Thyroid gland (tissue), 4 donors: Measurements from ENCODE around the gene SYNJ2. TPM values are rescaled to one million over a fixed set of nuclear protein-coding genes. Genes with fewer than 3 reads are reported as not detected.

Experiments
- DNase-seq, 2 donors: peaks; one replicate each; pipeline ENCODE4 v3.0.0-alpha.2; 2019
- H3K27ac ChIP-seq, 3 donors: fragments of 200-600 bp; sonication (generic); 1 replicate in 2 of 3; 2 replicates in 1 of 3; pipeline ENCODE4 v1.5.1; 2016 to 2019; ENCODE audit warnings: mild to moderate bottlenecking in 1 of 3, moderate library complexity in 1 of 3
- H3K27me3 ChIP-seq: fragments of 200-600 bp; sonication (generic); one replicate; pipeline ENCODE4 v1.5.1; 2019
- H3K36me3 ChIP-seq, 2 donors: fragments of 200-600 bp; sonication (generic); one replicate each; pipeline ENCODE4 v1.5.1; 2016 to 2019
- H3K4me1 ChIP-seq, 2 donors: fragments of 200-600 bp; sonication (generic); one replicate each; pipeline ENCODE4 v1.5.1; 2017 to 2019
- H3K4me3 ChIP-seq, 3 donors: fragments of 200-600 bp; sonication (generic); replicated peaks in 1 of 3; 1 replicate in 2 of 3; 2 replicates in 1 of 3; pipeline ENCODE4 v1.5.1; 2016; ENCODE audit warnings: mild to moderate bottlenecking in 1 of 3
- H3K9me3 ChIP-seq: fragments of 200-600 bp; sonication (generic); one replicate; pipeline ENCODE4 v1.5.1; 2017
- CTCF ChIP-seq, 6 experiments: fragments of 200-600 bp in 3 of 6; fragments of 450-650 bp in 3 of 6; sonication (generic) in 3 of 6; IDR thresholded peaks; one replicate each; pipeline ENCODE4 v1.5.1; 2016 to 2019; ENCODE audit warnings: antibody characterized with exemption in 6 of 6, mild to moderate bottlenecking in 2 of 6, inconsistent platforms in 1 of 6, moderate library complexity in 1 of 6
- POLR2A ChIP-seq, 2 donors: fragments of 450-650 bp; IDR thresholded peaks; one replicate each; pipeline ENCODE4 v1.6.1; 2017; ENCODE audit warnings: antibody characterized with exemption in 2 of 2, mild to moderate bottlenecking in 2 of 2, moderate library complexity in 1 of 2
- WGBS, 2 donors: methylation state at CpG; one replicate each; pipeline ENCODE4 v1.1.5; 2017; 5-methylcytosine and 5-hydroxymethylcytosine counted together
- intact Hi-C: fragments of 100-400 bp; cut with DNase I; formaldehyde crosslinking; loops from one replicate; pipeline ENCODE4 v1.15.1; 2023
- total RNA-seq, 4 donors: library from RNA; depleted of rRNA; stranded (reverse); fragments of >200 nt; gene quantifications; one replicate each; pipeline ENCODE4 v1.2.3, GENCODE V29; 2016

The SYNJ2 gene
- total RNA-seq, 4 donors from 2014 or later, result 11.3 to 22.7 (median 13.5) TPM

GRCh38 chr6:157984686-157985225, 3.1 kb downstream of the SYNJ2 start:
- Histone ChIP-seq H3K4me3 (no peak overlapping the region), H3K9me3 (no peaks in the 10 kb centered on the region), H3K27ac (no peak overlapping the region), H3K27me3 (no peaks in the 10 kb centered on the region), H3K4me1 (peaks cover 12 to 31% of the 10 kb centered on the region in 2 donors), H3K36me3 (no peaks in the 10 kb centered on the region)
- WGBS, 2 donors, result 85 to 86% methylated on average over 14 of the region's 14 CpGs
- TF ChIP-seq CTCF (IDR thresholded peaks at IDR 0.05) (no peak), POLR2A (IDR thresholded peaks at IDR 0.05) (no peak)
- no peak for DNase-seq
- intact Hi-C loops, result no loop called here

- Histone ChIP-seq H3K4me3 (no peak overlapping the region), H3K27ac (no peak overlapping the region), H3K36me3 (no peaks in the 10 kb centered on the region), H3K27me3 (no peaks in the 10 kb centered on the region), H3K4me1 (peaks cover 19 to 39% of the 10 kb centered on the region in 2 donors), H3K9me3 (no peaks in the 10 kb centered on the region)
- no peak for TF ChIP-seq CTCF (IDR thresholded peaks at IDR 0.05)
- TF ChIP-seq POLR2A (IDR thresholded peaks at IDR 0.05), result no peak
- 73 to 83% methylated on average over 13 of the region's 13 CpGs for WGBS, 2 donors
- DNase-seq, result no peak
- intact Hi-C loops, result no loop called here
These were observed 3.9 kb downstream of the SYNJ2 start for GRCh38 chr6:157985378-157986155.

GRCh38 chr6:157987788-157988699, 6.4 kb downstream of the SYNJ2 start:
- Histone ChIP-seq H3K4me3 (no peak overlapping the region), H3K4me1 (peaks cover 20 to 38% of the 10 kb centered on the region in 2 donors), H3K36me3 (no peaks in the 10 kb centered on the region), H3K27ac (peak overlapping the region; percentile 56 to 72 (median 64)), H3K9me3 (no peaks in the 10 kb centered on the region), H3K27me3 (no peaks in the 10 kb centered on the region)
- peak in 1 of 2 donors; percentile 41 for DNase-seq
- no peak for TF ChIP-seq CTCF (IDR thresholded peaks at IDR 0.05)
- no peak for TF ChIP-seq POLR2A (IDR thresholded peaks at IDR 0.05)
- 69 to 73% methylated on average over 17 to 20 of the region's 20 CpGs for WGBS, 2 donors
- intact Hi-C loops, result no loop called here

- TF ChIP-seq POLR2A (IDR thresholded peaks at IDR 0.05), result no peak
- TF ChIP-seq CTCF (IDR thresholded peaks at IDR 0.05), result no peak
- DNase-seq, result no peak
- intact Hi-C loops, result no loop called here
- Histone ChIP-seq H3K27me3 (no peaks in the 10 kb centered on the region), H3K9me3 (no peaks in the 10 kb centered on the region), H3K27ac (peak overlapping the region; percentile 56 to 72 (median 64)), H3K36me3 (no peaks in the 10 kb centered on the region), H3K4me3 (no peak overlapping the region), H3K4me1 (peaks cover 20 to 38% of the 10 kb centered on the region in 2 donors)
- WGBS, 2 donors, result 64 to 81% methylated on average over 8 of the region's 8 CpGs
These were observed 7.0 kb downstream of the SYNJ2 start for GRCh38 chr6:157988700-157989063.
